ENCODE results near the gene HCFC1. TPM values are rescaled to one million over a fixed set of nuclear protein-coding genes. Genes with fewer than 3 reads are reported as not detected.
A peak's percentile ranks its signal among the peaks of the same experiment; 100 is the strongest.

Gene HCFC1
- 10 to 100 TPM; 41.5 to 44.3 (median 41.9) TPM for polyA plus RNA-seq (ENCODE audit: insufficient read length in 4 of 4)

GRCh38 chrX:153971450-153972367 is at the start of gene HCFC1:
Gene HCFC1 (minus strand): TSS chrX:153971818. CDS start chrX:153970840, 978 bp downstream.
- peak; percentile 76 to 82 (median 78) for DNase-seq (ENCODE audit: low read depth in 4 of 4, low spot score in 3 of 4)

- DNase-seq (ENCODE audit: low read depth in 4 of 4, low spot score in 3 of 4) = no peak
Measured at GRCh38 chrX:154021131-154021611, 49.6 kb upstream of the HCFC1 start.

- DNase-seq (ENCODE audit: low read depth in 4 of 4, low spot score in 3 of 4) = no peak
Measured at GRCh38 chrX:154020536-154021115, 49.0 kb upstream of the HCFC1 start.

- no peak for DNase-seq (ENCODE audit: low read depth in 4 of 4, low spot score in 3 of 4)
Measured at GRCh38 chrX:154019633-154020528, 48.3 kb upstream of the HCFC1 start, which contains the start of gene IRAK1. Gene IRAK1 (minus strand): TSS chrX:154019902. CDS start chrX:154019812, 90 bp downstream.

- DNase-seq (ENCODE audit: low read depth in 4 of 4, low spot score in 3 of 4) = no peak
Measured at GRCh38 chrX:154019061-154019621, 47.5 kb upstream of the HCFC1 start.

GRCh38 chrX:154018518-154019060 is 47.0 kb upstream of the HCFC1 start:
- no peak for DNase-seq (ENCODE audit: low read depth in 4 of 4, low spot score in 3 of 4)

- no peak for DNase-seq (ENCODE audit: low read depth in 4 of 4, low spot score in 3 of 4)
Measured at GRCh38 chrX:154017766-154018517, 46.3 kb upstream of the HCFC1 start.

GRCh38 chrX:154016366-154017076 is 44.9 kb upstream of the HCFC1 start:
- DNase-seq (ENCODE audit: low read depth in 4 of 4, low spot score in 3 of 4) = no peak

GRCh38 chrX:154015581-154016264 is 44.1 kb upstream of the HCFC1 start:
- DNase-seq (ENCODE audit: low read depth in 4 of 4, low spot score in 3 of 4) = no peak

- DNase-seq (ENCODE audit: low read depth in 4 of 4, low spot score in 3 of 4) = no peak
Measured at GRCh38 chrX:154014429-154015380, 43.1 kb upstream of the HCFC1 start.

- no peak for DNase-seq (ENCODE audit: low read depth in 4 of 4, low spot score in 3 of 4)
Measured at GRCh38 chrX:154013614-154014360, 42.2 kb upstream of the HCFC1 start.

- no peak for DNase-seq (ENCODE audit: low read depth in 4 of 4, low spot score in 3 of 4)
Measured at GRCh38 chrX:154013001-154013421, 41.4 kb upstream of the HCFC1 start.

- no peak for DNase-seq (ENCODE audit: low read depth in 4 of 4, low spot score in 3 of 4)
Measured at GRCh38 chrX:154012336-154012991, 40.8 kb upstream of the HCFC1 start.

- no peak for DNase-seq (ENCODE audit: low read depth in 4 of 4, low spot score in 3 of 4)
Measured at GRCh38 chrX:154011376-154012335, 40.0 kb upstream of the HCFC1 start.
